Stomach (tissue), 9 donors: ENCODE results near the gene CRTAC1. TPM values are rescaled to one million over a fixed set of nuclear protein-coding genes. Genes with fewer than 3 reads are reported as not detected.

Source experiments
- DNase-seq, 2 donors: peaks; one replicate each; pipeline versions ENCODE4 v3.0.0 to v3.0.0-alpha.2; 2013 to 2019
- H3K27ac ChIP-seq, 5 donors: fragments of 200-600 bp in 4 of 5; sonication (generic) in 4 of 5; one replicate each; pipeline ENCODE4 v1.5.1; 2013 to 2019; ENCODE audit warnings: mild to moderate bottlenecking in 1 of 5, moderate library complexity in 1 of 5
- H3K27me3 ChIP-seq, 3 donors: fragments of 200-600 bp; sonication (generic); one replicate each; pipeline ENCODE4 v1.5.1; 2017 to 2019; ENCODE audit warnings: mixed run types in 1 of 3
- H3K36me3 ChIP-seq, 4 donors: fragments of 200-600 bp; sonication (generic); 1 replicate in 3 of 4; 2 replicates in 1 of 4; pipeline ENCODE4 v1.5.1; 2016 to 2019
- H3K4me1 ChIP-seq, 4 donors: fragments of 200-600 bp; sonication (generic); one replicate each; pipeline ENCODE4 v1.5.1; 2016 to 2019
- H3K4me3 ChIP-seq, 4 donors: fragments of 200-600 bp; sonication (generic) in 3 of 4; one replicate each; pipeline ENCODE4 v1.5.1; 2016 to 2019; ENCODE audit warnings: mild to moderate bottlenecking in 1 of 4
- H3K9me3 ChIP-seq, 4 donors: fragments of 200-600 bp; sonication (generic); one replicate each; pipeline ENCODE4 v1.5.1; 2016 to 2019
- CTCF ChIP-seq, 7 experiments: fragments of 450-650 bp in 4 of 7; fragments of 200-600 bp in 3 of 7; sonication (generic) in 3 of 7; IDR thresholded peaks; one replicate each; pipeline ENCODE4 v1.5.1; 2016 to 2019; ENCODE audit warnings: antibody characterized with exemption in 7 of 7, control low read depth in 2 of 7, mild to moderate bottlenecking in 1 of 7
- EP300 ChIP-seq: sonication (generic); formaldehyde crosslinking; IDR thresholded peaks from one replicate; pipeline ENCODE4 v1.6.1; 2017; ENCODE audit warnings: antibody characterized with exemption
- POLR2A ChIP-seq, 4 donors: fragments of 450-650 bp; IDR thresholded peaks; one replicate each; pipeline ENCODE4 v1.6.1; 2016; ENCODE audit warnings: antibody characterized with exemption in 4 of 4, control low read depth in 2 of 4, mild to moderate bottlenecking in 1 of 4, moderate library complexity in 1 of 4
- POLR2AphosphoS5 ChIP-seq, 3 donors: sonication (generic); formaldehyde crosslinking; IDR thresholded peaks; one replicate each; pipeline ENCODE4 v1.6.1; 2016; ENCODE audit warnings: antibody characterized with exemption in 3 of 3
- WGBS, 5 donors: extraction: QIAGEN DNeasy Blood & Tissue Kit in 3 of 5; methylation state at CpG; one replicate each; pipeline versions ENCODE4 v1.1.5 to v1.1.7; 2013 to 2018; 5-methylcytosine and 5-hydroxymethylcytosine counted together
- intact Hi-C: fragments of 100-400 bp; cut with DNase I; formaldehyde crosslinking; loops from one replicate; pipeline ENCODE4 v1.15.1; 2023; ENCODE audit warnings: low total_unique reads
- polyA plus RNA-seq, 3 donors: library from polyadenylated mRNA; stranded (reverse); fragments of 200-250 nt; gene quantifications; one replicate each; pipeline ENCODE4 v1.2.3, GENCODE V29; 2013
- total RNA-seq, 5 donors: library from RNA; depleted of rRNA; stranded (reverse); fragments of >200 nt; gene quantifications; one replicate each; pipeline versions ENCODE4 v1.1.0 to v1.2.3, GENCODE V29; 2014 to 2016
- donor health status: healthy with polysubstance abuse.
- donor health status: Bipolar disorder and iron deficiency.
- donor health status: healthy.

The CRTAC1 gene
- total and polyA plus RNA-seq, 8 donors, result 0.06 to 21.4 (median 0.77) TPM; not detected in 2

- Histone ChIP-seq H3K4me3 (no peak overlapping the region), H3K27ac (no peak overlapping the region), H3K36me3 (no peaks in the 10 kb centered on the region), H3K9me3 (no peaks in the 10 kb centered on the region), H3K4me1 (peaks cover 0 to 27% (median 15%) of the 10 kb centered on the region in 4 donors), H3K27me3 (peaks cover 0 to 68% (median 16%) of the 10 kb centered on the region in 3 donors)
- TF ChIP-seq POLR2A (IDR thresholded peaks at IDR 0.05) (no peak), EP300 (no peak), CTCF (IDR thresholded peaks at IDR 0.05) (no peak), POLR2AphosphoS5 (IDR thresholded peaks at IDR 0.05) (no peak)
- 40 to 48% (median 43%) methylated on average over 4 of the region's 4 CpGs for WGBS, 5 donors
- DNase-seq, result no peak
- intact Hi-C loops, result no loop called here
Measured at GRCh38 chr10:97920865-97921264, 109.6 kb downstream of the CRTAC1 start.

DNA sequence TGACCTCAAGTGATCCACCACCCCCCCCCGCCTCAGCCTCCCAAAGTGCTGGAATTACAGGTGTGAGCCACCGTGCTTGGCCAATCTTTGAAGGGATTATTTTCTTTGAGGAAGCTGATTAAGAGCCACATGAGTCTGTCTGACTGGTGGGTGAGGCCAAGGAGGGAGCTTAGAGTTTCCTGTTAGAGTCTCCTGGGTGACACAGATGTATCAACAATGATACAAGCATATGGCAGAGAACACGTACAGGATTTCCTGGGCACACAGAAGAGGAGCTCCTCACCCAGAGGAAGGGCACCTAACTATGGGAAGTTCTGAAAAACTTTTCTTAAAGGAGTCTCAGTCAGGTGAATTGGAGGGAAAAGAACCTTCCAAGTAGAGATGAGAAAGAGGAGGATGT lies 111.4 kb downstream of the CRTAC1 start:
- intact Hi-C loops, result no loop called here
- 43 to 57% (median 55%) methylated on average over 3 of the region's 3 CpGs for WGBS, 5 donors
- Histone ChIP-seq H3K4me1 (peaks cover 7 to 35% (median 21%) of the 10 kb centered on the region in 4 donors), H3K4me3 (no peak overlapping the region), H3K27me3 (peaks cover 0 to 67% (median 11%) of the 10 kb centered on the region in 3 donors), H3K27ac (no peak overlapping the region), H3K9me3 (no peaks in the 10 kb centered on the region), H3K36me3 (no peaks in the 10 kb centered on the region)
- peak in 1 of 2 donors; percentile 20 for DNase-seq
- TF ChIP-seq EP300 (no peak), CTCF (IDR thresholded peaks at IDR 0.05) (no peak), POLR2A (IDR thresholded peaks at IDR 0.05) (no peak), POLR2AphosphoS5 (IDR thresholded peaks at IDR 0.05) (no peak)

GRCh38 chr10:97916586-97916985 lies 113.8 kb downstream of the CRTAC1 start:
- Histone ChIP-seq H3K27ac (no peak overlapping the region), H3K4me3 (no peak overlapping the region), H3K4me1 (peaks cover 4 to 26% (median 15%) of the 10 kb centered on the region in 4 donors), H3K27me3 (peaks cover 0 to 59% (median 0%) of the 10 kb centered on the region in 3 donors), H3K36me3 (no peaks in the 10 kb centered on the region), H3K9me3 (no peaks in the 10 kb centered on the region)
- TF ChIP-seq POLR2AphosphoS5 (IDR thresholded peaks at IDR 0.05) (no peak), EP300 (no peak), CTCF (IDR thresholded peaks at IDR 0.05) (no peak), POLR2A (IDR thresholded peaks at IDR 0.05) (no peak)
- DNase-seq, result peak; percentile 19 to 40
- 25 to 36% (median 26%) methylated on average over 4 of the region's 4 CpGs for WGBS, 5 donors
- intact Hi-C loops, result no loop called here

- Histone ChIP-seq H3K36me3 (no peaks in the 10 kb centered on the region), H3K9me3 (no peaks in the 10 kb centered on the region), H3K27me3 (peaks cover 0 to 61% (median 0%) of the 10 kb centered on the region in 3 donors), H3K4me3 (no peak overlapping the region), H3K27ac (no peak overlapping the region), H3K4me1 (peaks cover 4 to 22% (median 13%) of the 10 kb centered on the region in 4 donors)
- WGBS, 5 donors, result 68 to 77% (median 74%) methylated on average over 14 to 21 of the region's 21 CpGs
- intact Hi-C loops, result no loop called here
- peak in 1 of 2 donors; percentile 12 for DNase-seq
- TF ChIP-seq CTCF (IDR thresholded peaks at IDR 0.05), result no peak
- no peak for TF ChIP-seq POLR2A (IDR thresholded peaks at IDR 0.05)
Measured at GRCh38 chr10:97915346-97916131, 114.9 kb downstream of the CRTAC1 start.
